Lower leg skin (tissue), 3 donors: ENCODE results near the gene OR9A4.

Experiments
- CTCF ChIP-seq, 3 donors: fragments of 450-650 bp; IDR thresholded peaks; one replicate each; pipeline ENCODE4 v1.5.1; 2016; ENCODE audit warnings: antibody characterized with exemption in 3 of 3, mild to moderate bottlenecking in 3 of 3, moderate library complexity in 2 of 3
- POLR2A ChIP-seq, 2 donors: fragments of 450-650 bp; IDR thresholded peaks; one replicate each; pipeline ENCODE4 v1.6.1; 2016 to 2017; ENCODE audit warnings: antibody characterized with exemption in 2 of 2, mild to moderate bottlenecking in 1 of 2, moderate library complexity in 1 of 2

GRCh38 chr7:141874787-141875186 is 41.4 kb upstream of the OR9A4 start:
- no peak for TF ChIP-seq CTCF (IDR thresholded peaks at IDR 0.05)
- no peak for TF ChIP-seq POLR2A (IDR thresholded peaks at IDR 0.05)
